ENCODE results near the gene TRIM71.
A peak's percentile ranks its signal among the peaks of the same experiment; 100 is the strongest.

The TRIM71 gene

DNA sequence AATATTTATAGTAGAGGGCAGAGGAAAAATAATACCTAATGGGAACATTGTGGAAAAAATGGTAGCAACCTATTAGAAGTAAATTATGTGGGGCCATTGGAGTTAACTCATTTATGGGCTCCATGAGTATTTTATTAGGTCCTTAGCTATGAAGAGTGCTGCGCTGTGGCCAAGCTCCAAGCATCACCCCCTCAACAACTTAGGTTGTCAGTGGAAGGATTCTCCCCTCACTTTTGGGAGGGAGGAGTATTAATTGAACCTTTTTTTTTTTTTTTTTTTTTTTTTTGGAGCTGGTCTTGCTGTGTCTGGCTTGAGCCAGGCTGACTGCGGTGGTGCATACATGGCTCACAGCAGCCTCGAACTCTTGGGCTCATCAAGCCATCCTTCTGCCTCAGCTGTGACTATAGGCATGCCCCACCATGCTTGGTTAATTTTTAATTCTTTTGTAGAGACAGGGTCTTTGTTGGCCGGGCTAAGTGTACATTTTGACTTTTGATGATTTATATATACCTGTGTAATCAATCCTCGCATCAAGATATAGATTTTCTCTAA lies 45.2 kb downstream of the TRIM71 start:
- DNase-seq, result no peak

DNA sequence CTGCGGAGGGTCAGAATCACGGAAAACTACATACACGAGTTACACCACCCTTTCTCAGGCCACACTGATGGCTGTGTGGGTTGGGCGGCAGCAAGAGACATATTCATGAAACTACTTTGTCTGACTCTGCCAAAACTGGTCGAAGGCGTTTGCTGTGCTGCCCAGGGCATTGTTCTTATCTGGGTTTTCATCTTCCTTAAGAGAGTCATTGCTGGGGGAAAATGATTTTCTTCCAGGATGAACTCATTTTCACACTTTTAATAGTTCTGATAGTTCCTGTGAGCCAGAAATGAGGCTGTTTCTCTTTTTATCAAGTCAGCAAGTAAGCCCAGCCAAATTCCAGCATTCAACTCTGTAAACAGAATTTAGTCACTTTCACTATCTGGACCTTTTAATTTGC lies 47.6 kb downstream of the TRIM71 start:
- DNase-seq, result no peak

- DNase-seq, result no peak
These were observed 48.7 kb downstream of the TRIM71 start for GRCh38 chr3:32866533-32866932.

DNA sequence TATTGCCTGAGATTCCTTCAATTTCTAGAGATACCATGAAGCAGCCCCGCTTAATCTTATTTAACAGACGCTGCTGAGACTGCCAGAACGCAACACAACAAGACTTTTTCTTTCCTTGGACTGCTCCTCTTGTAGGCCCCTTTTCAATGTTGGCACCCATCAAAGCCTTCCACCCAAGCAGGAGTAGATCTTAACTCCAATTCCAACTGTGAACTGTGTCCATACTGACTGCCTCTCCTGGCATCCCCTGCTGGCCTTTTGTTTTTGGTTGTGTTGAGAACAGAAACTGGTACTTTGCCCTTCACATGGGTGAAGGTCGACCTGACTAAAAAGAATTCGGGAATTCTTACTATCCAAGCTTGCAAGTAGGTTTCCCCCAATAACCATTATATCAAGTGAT lies 50.2 kb downstream of the TRIM71 start:
- DNase-seq, result no peak

DNA sequence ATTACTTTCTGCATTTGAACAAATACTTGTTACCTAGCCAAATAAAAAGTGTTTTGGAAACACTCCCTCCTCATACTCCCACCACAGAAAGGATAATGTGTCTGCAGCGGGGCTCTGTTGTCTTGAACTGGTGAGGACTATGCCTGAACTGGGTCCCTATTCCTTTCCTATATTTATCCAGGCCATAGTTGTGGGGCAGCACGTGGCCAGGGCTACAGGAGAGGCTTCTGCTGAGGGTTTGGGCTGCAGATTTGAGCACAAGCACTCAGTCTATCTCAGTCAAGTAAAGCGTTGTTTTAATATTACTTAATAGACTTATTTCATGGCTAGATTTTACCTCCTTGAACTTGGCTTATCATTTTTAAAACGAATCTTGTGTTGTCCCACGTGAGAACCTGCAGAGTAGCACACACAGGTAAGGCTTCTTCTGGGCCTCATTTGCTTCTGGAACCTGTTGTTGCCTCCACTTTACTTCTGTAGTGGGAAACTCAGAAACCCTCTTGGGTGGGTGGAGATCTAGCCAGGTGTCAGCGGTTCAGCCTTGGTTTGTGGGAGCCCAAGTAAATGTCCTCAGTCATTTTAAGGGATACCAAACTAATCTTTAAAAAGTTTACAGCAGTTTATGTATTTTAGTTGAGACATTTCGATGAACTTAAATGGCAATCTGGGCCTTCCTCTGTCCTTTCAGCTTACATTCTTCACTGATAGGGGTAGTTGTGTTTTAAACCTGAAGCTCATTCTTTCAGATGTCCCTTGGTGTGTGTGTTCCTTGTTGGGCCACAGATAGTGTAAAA lies 51.1 kb downstream of the TRIM71 start:
- no peak for DNase-seq

GRCh38 chr3:32869513-32870047 lies 51.8 kb downstream of the TRIM71 start:
- DNase-seq, result no peak

DNA sequence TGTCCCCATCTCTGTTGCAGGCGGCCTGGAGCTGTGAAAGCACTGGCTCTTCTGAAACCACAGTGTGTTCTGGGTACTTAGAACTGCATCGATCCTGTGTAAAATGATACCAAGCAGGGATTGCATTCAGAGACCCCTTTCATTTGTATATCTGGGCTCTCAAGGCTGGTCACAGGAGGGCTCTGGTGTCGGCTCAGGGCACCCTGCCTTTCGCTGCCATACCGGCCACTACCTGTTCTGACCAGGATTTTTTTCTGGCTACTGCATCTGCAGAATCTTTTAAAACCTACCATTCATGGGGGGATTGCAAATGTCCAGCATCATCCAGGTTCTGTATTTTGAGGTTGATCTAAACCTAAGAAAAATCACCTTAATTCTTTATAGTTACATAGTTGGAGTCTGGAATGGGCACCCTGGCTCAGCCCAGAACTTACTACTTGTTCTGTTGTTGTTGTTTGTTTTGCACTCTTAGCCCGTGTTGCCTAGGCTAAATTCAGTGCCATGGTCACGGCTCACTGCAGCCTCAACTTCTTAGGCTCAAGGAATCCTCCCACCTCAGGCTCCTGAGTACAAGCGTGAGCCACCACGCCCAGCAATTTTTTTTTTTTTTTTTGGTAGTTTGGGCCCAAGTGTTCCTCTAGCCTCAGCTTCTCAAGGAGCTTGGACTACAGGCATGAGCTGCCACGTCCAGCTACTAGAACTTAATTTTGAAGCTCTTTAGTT lies 52.7 kb downstream of the TRIM71 start:
- DNase-seq, result no peak

DNA sequence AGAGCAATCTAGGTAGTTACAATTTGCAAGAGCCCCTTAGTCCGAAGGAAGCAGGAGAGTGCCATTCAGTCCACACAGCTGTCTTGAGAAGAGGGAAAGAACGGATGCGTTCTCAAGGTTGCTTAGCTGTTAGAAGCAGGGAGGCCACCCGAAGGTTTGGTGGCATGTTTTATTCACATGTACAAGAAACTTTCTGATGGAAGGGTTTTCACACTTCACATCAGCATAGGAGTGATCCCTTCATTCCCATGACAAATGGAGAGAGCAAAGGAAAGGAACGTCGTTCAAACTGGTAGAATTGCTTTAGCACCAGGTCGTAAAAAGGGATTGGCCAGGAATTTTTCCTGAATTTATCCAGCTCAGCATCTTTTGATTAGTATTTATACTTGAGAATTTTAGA lies 53.5 kb downstream of the TRIM71 start:
- no peak for DNase-seq

- no peak for DNase-seq
These were observed 54.9 kb downstream of the TRIM71 start for GRCh38 chr3:32872487-32873382.

DNA sequence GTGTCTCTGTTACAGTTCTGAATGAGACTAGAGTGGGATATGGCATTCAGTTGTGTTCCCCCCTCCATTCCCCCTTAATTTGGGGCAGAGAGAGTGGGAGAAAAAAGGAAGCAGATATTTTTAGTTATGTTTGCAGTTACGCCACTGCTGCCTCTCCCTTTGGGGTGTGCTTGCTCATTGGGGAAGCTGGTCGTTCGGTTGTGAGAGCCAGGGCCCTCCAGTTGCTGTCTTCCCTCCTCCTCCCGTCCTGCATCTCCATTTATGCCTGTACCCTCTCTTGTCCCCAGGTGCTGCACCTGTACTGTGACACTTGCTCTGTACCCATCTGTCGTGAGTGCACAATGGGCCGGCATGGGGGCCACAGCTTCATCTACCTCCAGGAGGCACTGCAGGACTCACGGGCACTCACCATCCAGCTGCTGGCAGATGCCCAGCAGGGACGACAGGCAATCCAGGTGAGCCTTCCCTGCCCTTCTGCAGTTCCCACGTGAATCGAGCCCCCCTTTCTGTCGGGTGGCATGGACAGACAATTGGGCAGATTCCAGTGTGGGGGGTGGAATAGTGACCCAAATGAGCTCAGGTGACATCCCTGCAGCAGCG lies 55.8 kb downstream of the TRIM71 start:
- no peak for DNase-seq

GRCh38 chr3:32876920-32877319 lies 59.1 kb downstream of the TRIM71 start:
- DNase-seq, result no peak

- no peak for DNase-seq
These were observed 59.8 kb downstream of the TRIM71 start for GRCh38 chr3:32877598-32877997.

GRCh38 chr3:32880225-32880624 lies 62.4 kb downstream of the TRIM71 start:
- DNase-seq, result no peak

DNA sequence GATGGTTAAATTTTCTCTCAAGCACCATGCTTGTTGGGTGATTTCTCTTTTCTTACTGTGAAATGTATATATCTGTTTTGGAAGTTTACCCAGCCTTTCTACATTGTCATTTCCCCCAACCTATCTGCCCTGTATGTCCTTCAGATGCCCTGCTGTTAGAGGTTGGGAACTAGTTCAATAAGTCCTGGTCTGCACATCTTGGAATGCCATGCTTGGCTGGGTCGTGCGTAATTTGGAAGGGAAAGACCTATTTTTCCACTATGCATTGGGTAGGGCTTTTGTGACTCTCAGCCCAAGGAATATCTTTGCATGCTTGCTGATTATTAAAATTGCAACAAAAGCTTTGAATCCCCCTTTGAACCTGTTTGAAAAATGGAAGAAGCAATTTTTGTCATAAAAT lies 63.8 kb downstream of the TRIM71 start:
- no peak for DNase-seq

DNA sequence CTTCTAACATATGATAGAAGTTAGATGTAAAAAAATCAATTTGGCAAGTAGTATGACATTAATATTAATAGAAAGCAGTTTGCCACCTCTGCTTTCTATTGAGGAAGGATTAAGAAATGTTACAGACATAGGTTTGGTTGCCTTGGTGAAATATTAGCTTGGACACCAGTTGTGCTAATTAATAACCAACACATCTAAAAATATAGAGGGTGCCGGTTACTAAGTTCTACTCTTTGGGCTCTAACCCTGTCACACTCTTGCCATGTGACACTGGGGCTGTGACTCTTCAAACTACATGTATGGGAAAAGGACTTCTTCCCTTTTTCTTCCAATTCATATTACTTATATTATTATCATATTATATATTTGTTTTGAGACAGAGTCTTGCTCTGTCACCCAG lies 64.4 kb downstream of the TRIM71 start:
- DNase-seq, result no peak

- no peak for DNase-seq
These were observed 64.8 kb downstream of the TRIM71 start for GRCh38 chr3:32882603-32883025.

GRCh38 chr3:32883817-32884216 lies 66.0 kb downstream of the TRIM71 start:
- DNase-seq, result no peak

DNA sequence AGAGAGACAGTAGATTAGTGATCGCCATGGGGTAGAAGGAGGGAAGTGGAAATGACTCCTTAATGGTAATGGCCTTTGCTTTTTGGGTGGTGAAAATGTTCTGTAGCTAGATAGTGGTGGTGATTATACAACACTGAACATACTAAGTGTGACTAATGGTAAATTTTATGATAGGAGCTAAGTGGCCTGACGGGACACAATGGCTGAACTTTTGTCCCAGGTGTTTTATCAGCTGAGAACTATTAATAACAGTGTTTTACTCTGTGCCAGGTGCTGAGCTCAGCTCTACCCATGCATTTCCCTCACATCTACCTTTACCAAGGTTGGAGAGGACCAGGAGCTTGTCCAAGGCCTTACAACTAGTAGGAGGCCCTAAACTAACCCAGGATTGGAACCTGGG lies 66.8 kb downstream of the TRIM71 start:
- no peak for DNase-seq

DNA sequence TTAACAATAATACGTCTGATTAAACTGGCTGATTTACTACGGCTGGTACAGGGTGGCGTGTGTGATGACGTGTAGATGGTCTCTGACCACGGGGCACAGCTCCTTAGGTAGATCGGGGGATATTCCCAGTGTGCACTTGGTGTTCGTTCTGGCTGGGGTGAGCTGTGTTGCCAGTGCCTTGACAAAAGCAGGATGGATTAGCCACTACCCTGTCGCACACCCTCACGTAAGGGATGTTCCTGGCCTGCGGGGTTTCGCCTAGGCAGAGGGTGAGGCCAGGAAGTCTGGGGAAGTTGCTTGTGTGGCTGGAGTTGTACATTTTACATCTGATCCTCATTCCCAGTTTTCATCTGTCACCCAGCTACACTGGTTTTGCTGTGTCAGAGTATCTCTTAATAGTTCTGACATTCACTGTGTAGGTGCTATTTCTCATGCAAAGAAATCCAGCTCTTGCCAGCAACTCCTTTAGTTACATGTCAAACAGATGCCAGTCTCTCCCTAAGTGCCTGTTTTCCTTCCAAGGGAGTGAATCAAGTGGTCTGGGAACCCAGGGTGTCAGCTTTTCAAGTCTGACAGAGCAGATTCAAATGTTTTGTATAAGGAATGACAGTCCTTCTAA lies 67.6 kb downstream of the TRIM71 start:
- DNase-seq, result peak in 1 of 56 donors; percentile 24

- DNase-seq, result no peak
These were observed 68.5 kb downstream of the TRIM71 start for GRCh38 chr3:32886296-32886695.
